Measurements from ENCODE around the gene PNO1.
A peak's percentile ranks its signal among the peaks of the same experiment; 100 is the strongest.

The PNO1 gene

GRCh38 chr2:68196120-68196716 is 38.5 kb downstream of the PNO1 start:
- peak; percentile 52 for DNase-seq

- no peak for DNase-seq
These were observed 42.6 kb downstream of the PNO1 start for GRCh38 chr2:68200157-68200787.

DNA sequence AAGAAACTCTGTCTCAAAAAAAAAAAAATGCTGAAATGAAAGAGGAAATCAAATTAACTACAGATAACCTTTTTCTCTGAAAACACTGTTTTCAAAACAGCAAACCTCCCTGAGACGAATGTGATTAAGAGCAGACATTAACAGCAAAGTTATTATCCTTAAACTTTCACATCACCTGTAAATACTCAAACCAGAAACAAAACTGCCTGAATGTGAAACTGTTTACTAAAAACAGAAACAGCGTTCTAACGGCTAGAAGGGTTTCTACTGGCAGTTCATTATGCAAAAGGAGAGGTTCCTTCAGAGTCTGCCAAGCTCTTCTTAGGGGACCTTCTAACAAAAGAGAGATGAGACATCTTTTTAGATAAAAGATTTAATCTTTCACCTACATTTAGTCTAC is 45.9 kb downstream of the PNO1 start:
- DNase-seq = no peak

DNA sequence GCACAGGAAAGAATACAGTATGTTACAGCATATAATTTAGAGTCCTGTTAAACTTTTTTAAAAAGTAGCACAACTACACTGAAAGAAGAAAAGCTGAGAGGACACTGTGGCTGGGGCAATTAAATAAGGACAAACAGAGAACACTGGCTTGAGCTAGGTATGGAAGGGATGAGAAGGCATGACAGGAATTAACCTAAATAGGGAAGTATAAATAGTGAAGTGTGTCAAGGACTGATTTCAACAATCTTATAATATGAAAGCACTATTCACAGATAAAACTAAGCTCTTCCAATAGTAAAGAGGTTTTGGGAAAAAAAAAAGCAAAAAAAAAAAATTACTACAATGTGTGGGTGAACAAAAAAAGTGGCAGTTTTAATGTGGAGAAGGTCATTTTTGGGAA is 49.1 kb downstream of the PNO1 start:
- DNase-seq = no peak

GRCh38 chr2:68214381-68214780 is 56.7 kb downstream of the PNO1 start:
- DNase-seq = no peak

GRCh38 chr2:68216454-68217310 is 59.0 kb downstream of the PNO1 start:
- no peak for DNase-seq

DNA sequence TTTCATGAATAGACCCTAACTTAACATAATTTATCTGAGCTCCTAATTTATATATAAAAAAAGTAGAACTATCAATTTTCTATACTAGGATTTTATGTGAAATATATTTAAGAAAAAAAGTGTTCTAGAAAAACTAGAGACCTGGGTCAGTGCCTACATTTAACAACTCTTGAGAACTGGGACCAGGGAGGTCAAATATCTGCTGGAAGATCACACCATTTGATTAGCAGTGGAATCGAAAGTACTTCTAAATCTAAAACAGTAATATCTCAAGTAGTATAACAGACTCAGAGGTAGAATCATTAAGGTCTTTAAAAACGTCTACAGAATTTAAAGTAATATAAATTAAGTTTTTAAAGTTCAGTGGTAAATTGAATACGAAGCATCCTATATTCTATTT is 60.0 kb downstream of the PNO1 start:
- no peak for DNase-seq

GRCh38 chr2:68218343-68218901 is 60.7 kb downstream of the PNO1 start:
- no peak for DNase-seq

DNA sequence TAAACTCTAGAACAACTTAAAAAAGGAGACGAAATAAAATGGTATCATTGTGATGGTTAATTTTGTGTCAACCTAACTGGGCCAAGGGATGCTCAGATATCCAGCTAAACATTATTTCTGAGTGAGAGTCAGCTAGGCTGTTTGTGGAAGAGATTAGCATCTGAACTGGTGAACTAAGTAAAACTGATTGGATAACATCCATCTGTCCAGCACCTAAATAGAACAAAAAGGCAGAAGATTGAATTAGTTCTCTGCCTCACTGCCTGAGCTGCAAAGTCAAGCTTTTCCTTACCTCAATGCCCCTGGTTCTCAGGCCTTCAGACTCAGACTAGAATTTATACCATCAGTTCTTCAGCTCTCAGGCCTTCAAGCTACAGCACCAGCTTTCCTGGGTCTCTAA is 64.6 kb downstream of the PNO1 start:
- DNase-seq = no peak

DNA sequence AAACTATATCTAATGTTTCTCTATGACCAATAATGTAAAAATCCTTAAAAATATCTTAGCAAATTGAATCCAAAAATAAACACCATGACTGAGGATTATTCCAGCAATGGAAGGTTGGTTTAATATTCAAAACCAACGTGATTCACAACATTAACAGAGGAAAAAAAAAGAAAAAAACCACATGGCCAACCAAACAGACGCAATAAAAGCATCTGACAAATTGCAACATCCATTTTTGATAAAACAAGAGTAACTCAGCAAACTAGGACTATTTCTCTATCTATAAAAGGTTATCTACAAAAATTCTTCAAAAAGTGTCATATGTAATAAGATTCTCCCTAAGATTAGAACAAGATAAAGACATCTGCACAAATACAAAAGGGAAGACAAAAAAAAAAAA is 65.7 kb downstream of the PNO1 start:
- DNase-seq = no peak

DNA sequence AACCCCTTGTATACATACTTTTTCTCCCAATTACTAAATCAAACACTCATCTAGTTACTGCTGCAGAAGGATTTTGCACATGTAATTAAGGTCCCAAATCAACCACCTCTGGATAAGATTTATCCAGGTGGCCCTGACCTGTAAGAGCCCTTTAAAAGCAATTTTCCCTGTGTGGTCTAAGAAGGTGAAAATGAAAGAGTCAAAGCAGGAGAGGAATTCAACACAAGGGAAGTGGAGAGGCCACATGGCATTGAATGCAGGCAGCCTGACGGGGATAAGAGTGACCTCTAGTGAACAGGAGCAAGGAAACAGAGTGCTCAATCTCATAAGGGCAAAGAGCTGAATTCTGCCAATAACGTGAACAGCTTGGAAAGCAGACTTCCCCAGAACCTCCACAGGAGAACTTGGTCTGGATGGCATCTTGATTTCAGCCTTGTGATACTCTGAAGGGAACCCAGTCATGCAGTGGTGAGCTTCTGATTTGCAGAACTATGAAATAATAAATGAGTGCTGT is 67.5 kb downstream of the PNO1 start:
- peak; percentile 5 for DNase-seq
